Measurements from ENCODE around the gene KHK. TPM values are rescaled to one million over a fixed set of nuclear protein-coding genes. Genes with fewer than 3 reads are reported as not detected.
"Not testable (repeated sequence)": the region's sequence is repeated elsewhere in the genome, so short reads cannot be mapped to it uniquely, and the experiment has no call there.

Gene KHK
- total RNA-seq, 1 experiment from 2014 or later: 4.1 TPM

DNA sequence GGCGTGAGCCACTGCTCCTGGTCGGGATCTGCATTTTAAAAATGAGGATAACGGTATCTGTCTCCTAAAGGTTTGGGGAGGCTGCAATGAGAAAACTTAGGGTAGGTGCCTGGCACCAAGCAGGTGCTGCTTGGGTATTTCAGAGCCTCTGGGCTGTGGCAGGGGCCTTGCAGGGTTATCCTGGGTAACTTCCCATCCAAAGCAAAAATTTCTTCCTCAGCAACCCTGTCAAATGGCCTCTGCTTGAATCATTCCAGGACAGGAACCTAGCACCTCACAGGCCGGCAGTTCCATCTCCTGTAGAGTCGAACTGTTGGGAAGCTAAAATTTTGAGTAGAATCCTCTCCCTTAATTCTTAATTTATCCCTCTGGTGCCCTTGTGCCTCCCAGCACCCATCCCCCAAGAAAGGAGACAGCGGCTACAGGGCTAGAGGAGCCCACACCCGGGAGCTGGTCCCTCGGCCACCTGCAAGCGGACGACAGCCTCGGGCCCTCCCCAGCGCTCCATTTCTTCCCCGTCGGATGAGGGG is 31.5 kb downstream of the KHK start:
- Histone ChIP-seq H3K9me2 (replicated peaks; ENCODE audit: insufficient read depth, low read length) (no peaks in the 10 kb centered on the region), H2AFZ (ENCODE audit: low read length) (no peak overlapping the region), H3K27ac (ENCODE audit: low read length) (no peak overlapping the region), H3K79me2 (ENCODE audit: low read length) (no peaks in the 10 kb centered on the region), H4K20me1 (ENCODE audit: insufficient read depth, low read depth, low read length) (no peaks in the 10 kb centered on the region), H3K9me3 (ENCODE audit: low read length) (no peaks in the 10 kb centered on the region), H3K9ac (ENCODE audit: low read length) (no peak overlapping the region), H3K36me3 (ENCODE audit: insufficient read depth, low read length) (no peaks in the 10 kb centered on the region), H3K27me3 (ENCODE audit: low read length) (no peaks in the 10 kb centered on the region), H3K4me1 (ENCODE audit: low read length) (no peaks in the 10 kb centered on the region), H3K4me2 (ENCODE audit: low read depth, low read length, poor library complexity, severe bottlenecking) (no peak overlapping the region), H3K4me3 (ENCODE audit: low read length) (no peak overlapping the region)
- no peak for DNase-seq

DNA sequence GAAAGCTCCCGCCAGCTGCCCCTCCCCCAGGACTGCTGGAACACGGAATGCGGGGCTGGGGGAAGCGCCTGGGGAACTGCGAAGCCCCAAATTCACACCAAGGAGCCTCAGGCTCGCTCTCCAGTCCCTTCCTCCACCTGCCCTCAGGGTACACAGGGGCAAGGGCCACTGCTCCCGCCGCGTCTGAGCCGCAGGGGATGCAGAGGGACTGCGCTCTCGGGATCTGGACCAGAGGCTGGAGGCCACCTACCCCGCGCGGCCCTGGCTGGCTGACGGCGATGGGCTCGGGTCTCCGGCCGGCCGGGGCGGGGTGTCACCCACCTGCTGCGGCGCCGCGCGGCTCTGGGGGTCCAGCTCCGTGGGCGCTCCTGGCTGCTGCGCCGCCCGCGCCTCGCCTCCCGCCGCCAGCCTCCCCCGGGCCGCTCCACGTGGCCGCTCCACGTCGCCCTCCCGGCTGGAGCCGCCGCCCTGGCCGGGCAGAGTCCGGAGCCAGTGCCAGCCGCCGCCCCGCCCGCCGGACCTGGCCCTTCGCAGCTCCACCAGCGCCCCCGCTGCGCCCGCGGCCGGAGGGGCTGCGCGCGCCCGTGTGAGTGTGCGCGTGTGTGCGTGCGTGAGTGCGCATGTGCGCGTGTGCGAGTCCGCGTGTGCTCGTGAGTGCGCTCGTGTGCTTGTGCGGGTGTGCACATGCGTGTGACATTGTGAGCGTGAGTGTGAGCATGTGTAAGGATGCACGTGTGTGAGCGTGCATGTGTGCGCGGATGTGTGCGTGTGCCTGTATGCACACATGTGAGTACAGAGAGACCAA is 32.2 kb downstream of the KHK start, which contains the start of gene CGREF1:
CGREF1 (minus strand) TSS at position 604 of the 805 bp plus-strand sequence. CDS start 14,762 bp downstream, outside the sequence.
- no peak for DNase-seq
- no peaks in the 10 kb centered on the region for H4K20me1 ChIP-seq (ENCODE audit: insufficient read depth, low read depth, low read length)
- no peak within 1 kb of the TSS for H3K9ac ChIP-seq (ENCODE audit: low read length)
- no peaks in the 10 kb centered on the region for H3K36me3 ChIP-seq (ENCODE audit: insufficient read depth, low read length)
- H3K4me2 ChIP-seq (ENCODE audit: low read depth, low read length, poor library complexity, severe bottlenecking): no peak within 1 kb of the TSS
- H3K9me3 ChIP-seq (ENCODE audit: low read length): no peaks in the 10 kb centered on the region
- no peak within 1 kb of the TSS for H3K27ac ChIP-seq (ENCODE audit: low read length)
- no peak within 1 kb of the TSS for H3K4me3 ChIP-seq (ENCODE audit: low read length)
- H2AFZ ChIP-seq (ENCODE audit: low read length): no peak within 1 kb of the TSS
- H3K79me2 ChIP-seq (ENCODE audit: low read length): no peaks in the 10 kb centered on the region
- no peaks in the 10 kb centered on the region for H3K9me2 ChIP-seq (replicated peaks; ENCODE audit: insufficient read depth, low read length)
- H3K27me3 ChIP-seq (ENCODE audit: low read length): no peaks in the 10 kb centered on the region
- peaks cover 5% of the 10 kb centered on the region for H3K4me1 ChIP-seq (ENCODE audit: low read length)

GRCh38 chr2:27119330-27119670 is 32.7 kb downstream of the KHK start:
- H3K9ac ChIP-seq (ENCODE audit: low read length): not testable (repeated sequence)

GRCh38 chr2:27121906-27122305 is 35.3 kb downstream of the KHK start:
- Histone ChIP-seq H3K9me3 (ENCODE audit: low read length) (no peaks in the 10 kb centered on the region), H3K4me2 (ENCODE audit: low read depth, low read length, poor library complexity, severe bottlenecking) (no peak overlapping the region), H3K9ac (ENCODE audit: low read length) (no peak overlapping the region), H3K36me3 (ENCODE audit: insufficient read depth, low read length) (no peaks in the 10 kb centered on the region), H3K27me3 (ENCODE audit: low read length) (no peaks in the 10 kb centered on the region), H3K4me1 (ENCODE audit: low read length) (peaks cover 13% of the 10 kb centered on the region), H3K79me2 (ENCODE audit: low read length) (no peaks in the 10 kb centered on the region), H3K9me2 (replicated peaks; ENCODE audit: insufficient read depth, low read length) (no peaks in the 10 kb centered on the region), H2AFZ (ENCODE audit: low read length) (no peak overlapping the region), H4K20me1 (ENCODE audit: insufficient read depth, low read depth, low read length) (no peaks in the 10 kb centered on the region), H3K4me3 (ENCODE audit: low read length) (no peak overlapping the region), H3K27ac (ENCODE audit: low read length) (no peak overlapping the region)
- no peak for DNase-seq

More at GRCh38 chr2:27119330-27119670, 32.7 kb downstream of the KHK start:
- H3K27me3 ChIP-seq (ENCODE audit: low read length); DNase-seq; H3K9me3 ChIP-seq (ENCODE audit: low read length); H3K9me2 ChIP-seq (replicated peaks; ENCODE audit: insufficient read depth, low read length); H4K20me1 ChIP-seq (ENCODE audit: insufficient read depth, low read depth, low read length); H2AFZ ChIP-seq (ENCODE audit: low read length); H3K4me2 ChIP-seq (ENCODE audit: low read depth, low read length, poor library complexity, severe bottlenecking); H3K79me2 ChIP-seq (ENCODE audit: low read length); H3K27ac ChIP-seq (ENCODE audit: low read length); H3K36me3 ChIP-seq (ENCODE audit: insufficient read depth, low read length); H3K4me3 ChIP-seq (ENCODE audit: low read length): not testable (repeated sequence)
- H3K4me1 ChIP-seq (ENCODE audit: low read length): peaks cover 11% of the 10 kb centered on the region

DNA sequence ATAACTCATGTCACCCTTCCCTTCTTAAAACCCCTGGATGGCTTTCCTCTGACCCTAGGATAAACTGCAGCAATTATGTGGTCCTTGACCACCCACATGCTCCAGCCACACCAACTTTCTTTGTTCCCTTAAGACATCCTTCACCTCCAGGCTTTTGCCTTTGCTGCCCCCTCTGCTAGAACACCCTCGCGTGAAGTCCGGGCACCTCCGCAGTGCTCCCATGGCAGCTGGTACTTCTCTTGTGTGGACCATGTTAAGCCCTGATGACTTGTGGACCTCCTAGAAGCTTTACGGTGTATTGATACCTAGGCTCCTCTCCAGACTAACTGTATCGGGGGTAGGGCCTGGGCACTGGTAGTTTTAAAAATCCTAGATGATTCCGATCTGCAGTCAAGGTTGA is 36.2 kb downstream of the KHK start:
- H3K4me2 ChIP-seq (ENCODE audit: low read depth, low read length, poor library complexity, severe bottlenecking): peak overlapping the region; percentile 95
- peaks cover 13% of the 10 kb centered on the region for H3K4me1 ChIP-seq (ENCODE audit: low read length)
- DNase-seq: no peak
- H3K9me2 ChIP-seq (replicated peaks; ENCODE audit: insufficient read depth, low read length): no peaks in the 10 kb centered on the region
- no peaks in the 10 kb centered on the region for H4K20me1 ChIP-seq (ENCODE audit: insufficient read depth, low read depth, low read length)
- H3K36me3 ChIP-seq (ENCODE audit: insufficient read depth, low read length): no peaks in the 10 kb centered on the region
- no peak overlapping the region for H2AFZ ChIP-seq (ENCODE audit: low read length)
- H3K79me2 ChIP-seq (ENCODE audit: low read length): no peaks in the 10 kb centered on the region
- no peak overlapping the region for H3K9ac ChIP-seq (ENCODE audit: low read length)
- H3K9me3 ChIP-seq (ENCODE audit: low read length): no peaks in the 10 kb centered on the region
- peak overlapping the region; percentile 80; the same call in 1 of the 2 replicates for H3K4me3 ChIP-seq (ENCODE audit: low read length)
- H3K27ac ChIP-seq (ENCODE audit: low read length): no peak overlapping the region
- H3K27me3 ChIP-seq (ENCODE audit: low read length): no peaks in the 10 kb centered on the region

DNA sequence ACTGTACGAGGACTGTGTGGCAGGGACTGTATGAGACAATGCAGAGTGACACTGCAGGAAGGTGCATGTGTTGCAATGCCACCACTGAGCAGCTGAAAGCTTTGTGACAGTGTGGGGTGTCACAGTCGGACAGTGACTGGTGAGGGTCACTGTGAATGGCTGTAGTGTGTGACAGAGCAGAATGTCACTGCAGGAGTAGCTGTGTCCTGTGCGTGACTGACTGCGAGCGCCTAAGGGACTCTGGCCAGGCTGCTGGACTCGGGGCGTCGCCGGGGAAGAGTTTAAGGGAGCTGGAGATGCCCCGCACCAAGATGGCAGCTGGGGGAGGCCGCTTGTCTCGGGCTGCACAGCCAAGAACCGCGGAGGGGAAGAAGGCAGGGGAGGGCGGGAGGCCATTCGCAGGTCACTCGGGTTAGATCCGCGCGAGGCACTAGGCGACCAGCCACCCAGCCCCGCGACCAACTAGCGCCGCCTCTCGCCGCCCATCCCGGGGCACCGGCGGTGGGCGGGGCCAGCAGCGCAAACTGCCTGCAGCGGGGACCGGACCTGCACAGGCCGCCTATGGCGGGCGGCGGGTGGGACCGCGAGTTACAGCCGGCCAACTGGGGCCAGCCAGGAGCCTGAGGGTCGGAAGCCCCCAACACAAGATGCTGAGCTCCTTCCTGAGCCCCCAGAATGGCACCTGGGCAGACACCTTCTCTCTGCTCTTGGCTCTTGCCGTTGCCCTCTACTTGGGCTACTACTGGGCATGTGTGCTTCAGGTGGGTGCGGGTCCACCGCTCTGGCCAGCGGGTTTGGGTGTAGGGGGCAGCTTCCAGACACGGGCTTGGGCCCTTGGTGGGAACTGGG is 37.0 kb downstream of the KHK start, which contains the start of gene ABHD1:
ABHD1 (plus strand) TSS at position 514 of the 849 bp plus-strand sequence; CDS start at position 648, 134 bp downstream.
- H3K27ac ChIP-seq (ENCODE audit: low read length): no peak within 1 kb of the TSS
- H3K36me3 ChIP-seq (ENCODE audit: insufficient read depth, low read length): no peaks in the 10 kb centered on the region
- H3K4me3 ChIP-seq (ENCODE audit: low read length): peak within 1 kb of the TSS; percentile 80
- H2AFZ ChIP-seq (ENCODE audit: low read length): peak within 1 kb of the TSS; percentile 100
- no peaks in the 10 kb centered on the region for H4K20me1 ChIP-seq (ENCODE audit: insufficient read depth, low read depth, low read length)
- no peaks in the 10 kb centered on the region for H3K9me2 ChIP-seq (replicated peaks; ENCODE audit: insufficient read depth, low read length)
- peak; percentile 69 for DNase-seq
- peak within 1 kb of the TSS; percentile 75 for H3K9ac ChIP-seq (ENCODE audit: low read length)
- H3K79me2 ChIP-seq (ENCODE audit: low read length): no peaks in the 10 kb centered on the region
- H3K4me1 ChIP-seq (ENCODE audit: low read length): peaks cover 13% of the 10 kb centered on the region
- H3K4me2 ChIP-seq (ENCODE audit: low read depth, low read length, poor library complexity, severe bottlenecking): peak within 1 kb of the TSS; percentile 95
- no peaks in the 10 kb centered on the region for H3K27me3 ChIP-seq (ENCODE audit: low read length)
- no peaks in the 10 kb centered on the region for H3K9me3 ChIP-seq (ENCODE audit: low read length)

- Histone ChIP-seq H3K79me2 (ENCODE audit: low read length) (no peaks in the 10 kb centered on the region), H3K4me2 (ENCODE audit: low read depth, low read length, poor library complexity, severe bottlenecking) (no peak overlapping the region), H4K20me1 (ENCODE audit: insufficient read depth, low read depth, low read length) (no peaks in the 10 kb centered on the region), H3K27ac (ENCODE audit: low read length) (no peak overlapping the region), H3K9me2 (replicated peaks; ENCODE audit: insufficient read depth, low read length) (no peaks in the 10 kb centered on the region), H3K36me3 (ENCODE audit: insufficient read depth, low read length) (no peaks in the 10 kb centered on the region), H3K9ac (ENCODE audit: low read length) (no peak overlapping the region), H2AFZ (ENCODE audit: low read length) (no peak overlapping the region), H3K9me3 (ENCODE audit: low read length) (no peaks in the 10 kb centered on the region), H3K4me1 (ENCODE audit: low read length) (peaks cover 13% of the 10 kb centered on the region), H3K4me3 (ENCODE audit: low read length) (no peak overlapping the region), H3K27me3 (ENCODE audit: low read length) (no peaks in the 10 kb centered on the region)
- DNase-seq: no peak
These were observed 38.5 kb downstream of the KHK start for GRCh38 chr2:27125104-27125503.

DNA sequence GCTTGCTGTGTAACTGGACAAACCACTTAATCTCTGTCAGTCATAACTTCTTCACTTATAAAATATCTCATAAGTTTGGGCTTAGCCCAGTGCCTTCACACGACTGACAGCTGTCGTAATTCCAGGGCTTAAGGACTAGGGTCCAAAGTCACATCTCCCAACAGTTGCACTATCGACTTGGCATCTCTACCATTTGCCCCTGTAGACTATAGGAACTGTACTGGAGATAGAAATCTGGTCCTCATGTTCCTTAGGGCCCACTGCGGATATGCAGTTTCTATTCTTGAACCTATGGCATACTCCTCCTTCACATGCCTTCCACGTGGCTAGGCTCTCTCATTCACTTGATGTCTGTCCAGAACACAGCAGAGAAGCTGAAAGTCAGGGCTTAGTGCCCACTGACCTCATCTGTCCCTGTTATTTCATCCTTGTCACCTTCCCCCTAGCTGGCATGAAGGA is 39.7 kb downstream of the KHK start:
- no peaks in the 10 kb centered on the region for H3K9me3 ChIP-seq (ENCODE audit: low read length)
- H4K20me1 ChIP-seq (ENCODE audit: insufficient read depth, low read depth, low read length): no peaks in the 10 kb centered on the region
- no peak overlapping the region for H3K4me3 ChIP-seq (ENCODE audit: low read length)
- no peaks in the 10 kb centered on the region for H3K27me3 ChIP-seq (ENCODE audit: low read length)
- H3K4me1 ChIP-seq (ENCODE audit: low read length): peaks cover 13% of the 10 kb centered on the region
- H3K9me2 ChIP-seq (replicated peaks; ENCODE audit: insufficient read depth, low read length): no peaks in the 10 kb centered on the region
- no peaks in the 10 kb centered on the region for H3K79me2 ChIP-seq (ENCODE audit: low read length)
- DNase-seq: no peak
- no peak overlapping the region for H3K4me2 ChIP-seq (ENCODE audit: low read depth, low read length, poor library complexity, severe bottlenecking)
- no peaks in the 10 kb centered on the region for H3K36me3 ChIP-seq (ENCODE audit: insufficient read depth, low read length)
- no peak overlapping the region for H2AFZ ChIP-seq (ENCODE audit: low read length)
- no peak overlapping the region for H3K27ac ChIP-seq (ENCODE audit: low read length)
- no peak overlapping the region for H3K9ac ChIP-seq (ENCODE audit: low read length)

All from Karpas-422 (cell line).